PC-9 (cell line): ENCODE measurements around the gene USP24.

Source experiments
- CTCF ChIP-seq: fragments of 200-600 bp; sonication (generic); conservative IDR thresholded peaks from 2 replicates; pipeline ENCODE4 v1.6.1; 2017; ENCODE audit warnings: mixed run types, antibody characterized with exemption, mild to moderate bottlenecking, moderate library complexity
- EZH2 ChIP-seq: fragments of 200-600 bp; sonication (generic); IDR thresholded peaks from 2 replicates; pipeline ENCODE4 v1.8.0; 2017; ENCODE audit warnings: antibody characterized with exemption, low read depth

- no peak for TF ChIP-seq CTCF
- TF ChIP-seq EZH2: no peak
Measured at GRCh38 chr1:55120538-55120937, 94.6 kb downstream of the USP24 start.
